HepG2 (cell line): ENCODE results near the gene CLASP1. TPM values are rescaled to one million over a fixed set of nuclear protein-coding genes. Genes with fewer than 3 reads are reported as not detected.
A peak's percentile ranks its signal among the peaks of the same experiment; 100 is the strongest.

Experiments
- ATAD3A ChIP-seq: sonication (generic); formaldehyde crosslinking; IDR thresholded peaks from 2 replicates; pipeline ENCODE4 v1.4.0; 2020; ENCODE audit warnings: missing genetic modification reagents
- CBX2 ChIP-seq, 2 experiments: fragments of 200-600 bp in 1 of 2; sonication (generic); formaldehyde crosslinking in 1 of 2; IDR thresholded peaks; 2 replicates each; pipeline versions ENCODE4 v1.7.0 to v1.8.1; 2018 to 2022; ENCODE audit warnings: low read depth in 2 of 2, low read length in 1 of 2, mild to moderate bottlenecking in 1 of 2, missing genetic modification reagents in 1 of 2
- CCDC6 ChIP-seq: sonication (generic); formaldehyde crosslinking; IDR thresholded peaks from 2 replicates; pipeline ENCODE4 v1.8.1; 2022; ENCODE audit warnings: mild to moderate bottlenecking, missing genetic modification reagents, moderate library complexity
- GMEB2 ChIP-seq: IDR thresholded peaks from 2 replicates; pipeline ENCODE4 v1.6.1; 2016; ENCODE audit warnings: missing biosample characterization, missing genetic modification reagents, low read depth
- ISX ChIP-seq: sonication (generic); formaldehyde crosslinking; conservative IDR thresholded peaks from 2 replicates; pipeline ENCODE4 v1.5.0; 2020; ENCODE audit warnings: missing genetic modification reagents
- MBD4 ChIP-seq: IDR thresholded peaks from 2 replicates; pipeline ENCODE4 v1.6.1; 2012; ENCODE audit warnings: low read length, inconsistent platforms, borderline replicate concordance
- NBN ChIP-seq: fragments of 450-650 bp; conservative IDR thresholded peaks from 2 replicates; pipeline ENCODE4 v1.6.1; 2017
- NFKB2 ChIP-seq: sonication (generic); formaldehyde crosslinking; IDR thresholded peaks from 2 replicates; pipeline ENCODE4 v1.4.0; 2020; ENCODE audit warnings: missing genetic modification reagents, borderline replicate concordance
- SP2 ChIP-seq: sonication (generic); formaldehyde crosslinking; IDR thresholded peaks from 2 replicates; pipeline ENCODE4 v1.5.1; 2020; ENCODE audit warnings: mild to moderate bottlenecking, missing genetic modification reagents
- STAG1 ChIP-seq: sonication (generic); formaldehyde crosslinking; IDR thresholded peaks from 2 replicates; pipeline ENCODE4 v1.4.0; 2020; ENCODE audit warnings: missing genetic modification reagents
- THAP11 ChIP-seq: IDR thresholded peaks from 2 replicates; pipeline ENCODE4 v1.6.1; 2016; ENCODE audit warnings: missing biosample characterization, missing genetic modification reagents
- TOPORS ChIP-seq: sonication (generic); formaldehyde crosslinking; IDR thresholded peaks from 2 replicates; pipeline ENCODE4 v1.8.0; 2023; ENCODE audit warnings: mild to moderate bottlenecking, missing genetic modification reagents
- ZFX ChIP-seq: sonication (generic); formaldehyde crosslinking; IDR thresholded peaks from 2 replicates; pipeline ENCODE4 v1.4.0; 2020; ENCODE audit warnings: mild to moderate bottlenecking, low read depth, missing genetic modification reagents, moderate library complexity
- ZMAT3 ChIP-seq: sonication (generic); formaldehyde crosslinking; conservative IDR thresholded peaks from 2 replicates; pipeline ENCODE4 v1.7.0; 2021; ENCODE audit warnings: missing genetic modification reagents
- ZNF235 ChIP-seq: sonication (generic); formaldehyde crosslinking; IDR thresholded peaks from 2 replicates; pipeline ENCODE4 v1.8.1; 2023; ENCODE audit warnings: mild to moderate bottlenecking, missing genetic modification reagents, borderline replicate concordance
- ZNF30 ChIP-seq: sonication (generic); formaldehyde crosslinking; IDR thresholded peaks from 2 replicates; pipeline ENCODE4 v1.5.0; 2020; ENCODE audit warnings: mild to moderate bottlenecking, missing genetic modification reagents
- ZNF580 ChIP-seq: IDR thresholded peaks from 2 replicates; pipeline ENCODE4 v1.6.1; 2016; ENCODE audit warnings: low read depth, borderline replicate concordance
- ZNF670 ChIP-seq: sonication (generic); formaldehyde crosslinking; IDR thresholded peaks from 2 replicates; pipeline ENCODE4 v1.8.0; 2022; ENCODE audit warnings: mild to moderate bottlenecking, missing genetic modification reagents, borderline replicate concordance
- ZNF781 ChIP-seq: sonication (generic); formaldehyde crosslinking; IDR thresholded peaks from 2 replicates; pipeline ENCODE4 v1.5.1; 2020; ENCODE audit warnings: borderline replicate concordance, mild to moderate bottlenecking, missing genetic modification reagents; ENCODE audit errors: not compliant biosample characterization
- ZSCAN12 ChIP-seq: sonication (generic); formaldehyde crosslinking; IDR thresholded peaks from 2 replicates; pipeline ENCODE4 v1.9.0; 2021; ENCODE audit warnings: mild to moderate bottlenecking, missing genetic modification reagents
- ZSCAN9 ChIP-seq: IDR thresholded peaks from 2 replicates; pipeline ENCODE4 v1.6.1; 2016; ENCODE audit warnings: borderline replicate concordance
- polyA plus RNA-seq, 8 experiments: library from polyadenylated mRNA; depleted of rRNA in 3 of 8; stranded (reverse) in 7 of 8; unstranded in 1 of 8; fragments of >200 nt; fragmentation: Illumina TruSeq in 4 of 8; extraction: Trizol in 4 of 8; gene quantifications; 2 replicates each; pipeline versions ENCODE4 v1.2.1 to v1.2.3, GENCODE V29; 2011 to 2016; ENCODE audit warnings: low read depth in 4 of 8, missing spikeins in 1 of 8, mixed read lengths in 1 of 8; ENCODE audit not compliant: insufficient read depth in 1 of 8
- total RNA-seq, 5 experiments: library from RNA; depleted of rRNA; stranded (reverse); fragments of >200 nt; fragmentation: Illumina TruSeq; extraction: Trizol; gene quantifications; 2 replicates each; pipeline ENCODE4 v1.2.3, GENCODE V29; 2016; ENCODE audit warnings: low read depth in 1 of 5
- TF ChIP-seq, protein P1 (sequence below), 2 experiments: sonication (generic) in 1 of 2; formaldehyde crosslinking in 1 of 2; IDR thresholded peaks; 2 replicates each; pipeline versions ENCODE4 v1.6.1 to v1.9.0; 2014 to 2022; ENCODE audit warnings: antibody characterized with exemption in 1 of 2, borderline replicate concordance in 1 of 2, inconsistent platforms in 1 of 2, low read depth in 1 of 2, missing genetic modification reagents in 1 of 2

Gene CLASP1
- total and polyA plus RNA-seq, 2 of the 13 experiments (the other 11 are each of a cell fraction or from before 2014, with no cell fraction given) = 11.7 to 47.9 TPM

DNA sequence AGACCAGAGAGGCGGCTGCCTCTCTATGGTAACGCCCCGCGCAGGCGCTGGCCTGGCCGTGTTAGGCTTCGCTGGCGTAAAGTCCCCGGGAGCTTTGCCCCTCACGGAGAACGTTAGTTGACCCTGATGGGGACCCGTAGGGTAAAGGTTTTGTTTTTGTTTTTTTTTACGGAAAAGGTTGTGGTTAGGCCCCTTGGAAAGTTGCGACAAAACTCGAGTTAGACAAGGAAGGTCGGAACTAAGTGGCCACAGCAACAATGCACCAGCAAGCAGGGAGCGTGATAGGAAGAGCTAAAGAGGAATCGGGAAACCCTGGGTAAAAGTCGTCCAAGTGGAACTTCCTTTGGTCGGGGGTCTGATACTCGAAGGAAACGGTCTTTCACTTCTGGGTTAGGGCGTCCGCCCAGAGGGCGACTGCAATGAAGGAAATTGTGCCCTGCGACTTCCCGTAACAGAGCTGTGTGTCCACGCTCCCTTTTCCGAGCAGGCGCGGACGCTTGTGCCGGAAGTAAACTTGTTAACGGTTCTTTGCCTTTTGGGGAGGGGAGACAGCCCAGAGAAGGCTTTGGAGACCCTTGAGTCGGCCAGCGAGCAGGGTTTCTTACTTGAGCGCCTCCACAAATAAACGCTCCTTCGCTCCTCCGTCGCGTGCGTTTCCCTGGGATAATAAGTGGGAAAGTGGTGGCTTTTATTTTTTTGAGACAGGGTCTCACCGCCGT is 493 bp upstream of the CLASP1 start (continued):
- TF ChIP-seq ZSCAN12 (CRISPR knock-in tag) (0 out of 2 replicates have a peak, but pooled peaks have one; percentile 34), ZSCAN9 (CRISPR knock-in tag) (0 out of 2 replicates have a peak, but pooled peaks have one; percentile 76), TOPORS (CRISPR knock-in tag) (no peak), ZNF30 (peak; percentile 57; the same call in 1 of the 2 replicates), NBN (no peak), STAG1 (peak; percentile 16; the same call in 1 of the 2 replicates), ATAD3A (CRISPR knock-in tag) (no peak), MBD4 (peak; percentile 65; the same call in 1 of the 2 replicates), CCDC6 (CRISPR knock-in tag) (peak; percentile 33; the same call in 1 of the 2 replicates), GMEB2 (peak; percentile 33; the same call in 1 of the 2 replicates), ZNF235 (no peak), ZNF670 (CRISPR knock-in tag) (peak; percentile 65; the same call in 1 of the 2 replicates), SP2 (CRISPR knock-in tag) (no peak), THAP11 (CRISPR knock-in tag) (peak; percentile 92), NFKB2 (CRISPR knock-in tag) (peak; percentile 73; the same call in 1 of the 2 replicates), ISX (CRISPR knock-in tag) (no peak; the same call in 1 of the 2 replicates), ZFX (CRISPR knock-in tag) (peak; percentile 93), ZNF781 (peak; percentile 90), CBX2 (IDR thresholded peaks at IDR 0.05; ENCODE audit: low read depth, low read length) (no peak), CBX2 (CRISPR knock-in tag; IDR thresholded peaks at IDR 0.05; ENCODE audit: low read depth) (no peak), ZMAT3 (peak; percentile 99), ZNF580 (CRISPR knock-in tag) (peak; percentile 84; the same call in 1 of the 2 replicates)
- TF ChIP-seq, protein P1, sequence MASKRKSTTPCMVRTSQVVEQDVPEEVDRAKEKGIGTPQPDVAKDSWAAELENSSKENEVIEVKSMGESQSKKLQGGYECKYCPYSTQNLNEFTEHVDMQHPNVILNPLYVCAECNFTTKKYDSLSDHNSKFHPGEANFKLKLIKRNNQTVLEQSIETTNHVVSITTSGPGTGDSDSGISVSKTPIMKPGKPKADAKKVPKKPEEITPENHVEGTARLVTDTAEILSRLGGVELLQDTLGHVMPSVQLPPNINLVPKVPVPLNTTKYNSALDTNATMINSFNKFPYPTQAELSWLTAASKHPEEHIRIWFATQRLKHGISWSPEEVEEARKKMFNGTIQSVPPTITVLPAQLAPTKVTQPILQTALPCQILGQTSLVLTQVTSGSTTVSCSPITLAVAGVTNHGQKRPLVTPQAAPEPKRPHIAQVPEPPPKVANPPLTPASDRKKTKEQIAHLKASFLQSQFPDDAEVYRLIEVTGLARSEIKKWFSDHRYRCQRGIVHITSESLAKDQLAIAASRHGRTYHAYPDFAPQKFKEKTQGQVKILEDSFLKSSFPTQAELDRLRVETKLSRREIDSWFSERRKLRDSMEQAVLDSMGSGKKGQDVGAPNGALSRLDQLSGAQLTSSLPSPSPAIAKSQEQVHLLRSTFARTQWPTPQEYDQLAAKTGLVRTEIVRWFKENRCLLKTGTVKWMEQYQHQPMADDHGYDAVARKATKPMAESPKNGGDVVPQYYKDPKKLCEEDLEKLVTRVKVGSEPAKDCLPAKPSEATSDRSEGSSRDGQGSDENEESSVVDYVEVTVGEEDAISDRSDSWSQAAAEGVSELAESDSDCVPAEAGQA (IDR thresholded peaks at IDR 0.05; ENCODE audit: low read depth) = no peak; the same call in 1 of the 2 replicates
- TF ChIP-seq, protein P1 (CRISPR knock-in tag; IDR thresholded peaks at IDR 0.05; ENCODE audit: borderline replicate concordance) = peak; percentile 65; the same call in 1 of the 2 replicates
